Activated CD8-positive, alpha-beta memory T cell treated with anti-CD3 and anti-CD28 coated beads for 36 hours (primary cell): ENCODE data around the gene ZNF839. TPM values are rescaled to one million over a fixed set of nuclear protein-coding genes. Genes with fewer than 3 reads are reported as not detected.
"Not testable (repeated sequence)": the region's sequence is repeated elsewhere in the genome, so short reads cannot be mapped to it uniquely, and the experiment has no call there.

Experiments used
- CTCF ChIA-PET: fragments of 350-600 bp; sonication (Branson Sonifier 250); formaldehyde crosslinking; loops from one replicate; lab custom pipeline; 2021; ENCODE audit warnings: antibody characterized with exemption; lab: Charles Lee
- POLR2A ChIA-PET: fragments of 350-600 bp; sonication (Branson Sonifier 250); formaldehyde crosslinking; loops from one replicate; lab custom pipeline; 2021; ENCODE audit warnings: antibody characterized with exemption; lab: Charles Lee
- total RNA-seq, 2 experiments: library from RNA; stranded (reverse); gene quantifications; one replicate each; pipeline ENCODE4 v1.2.3, GENCODE V29; 2021

Gene ZNF839
- total RNA-seq, 2 experiments from 2014 or later, result 13.5 to 14.2 TPM

GRCh38 chr14:102329381-102329780, 9.8 kb downstream of the ZNF839 start:
- POLR2A ChIA-PET, result interaction anchor here (0.6 to 0.7 kb wide), 2 partner anchors 96 to 400 kb away, joined by 4 to 5 read pairs; no protein-coding TSS in a partner anchor
- CTCF ChIA-PET, result interaction anchor here (0.7 kb wide), 1 partner anchor 1322 kb away, joined by 5 read pairs; no protein-coding TSS in a partner anchor

GRCh38 chr14:102330806-102331205, 11.3 kb downstream of the ZNF839 start:
- CTCF ChIA-PET, result no interaction called here
- POLR2A ChIA-PET, result no interaction called here

GRCh38 chr14:102333390-102333789, 13.8 kb downstream of the ZNF839 start:
- POLR2A ChIA-PET, result no interaction called here
- CTCF ChIA-PET, result interaction anchor here (0.6 kb wide), 1 partner anchor 22 kb away, joined by 3 read pairs; no protein-coding TSS in a partner anchor

- ChIA-PET POLR2A (no interaction called here), CTCF (interaction anchor here (0.6 to 1.1 kb wide), 2 partner anchors 20 to 23 kb away, joined by 3 to 5 read pairs; no protein-coding TSS in a partner anchor)
These were observed 14.5 kb downstream of the ZNF839 start for GRCh38 chr14:102333795-102334705.

GRCh38 chr14:102335163-102335562, 15.6 kb downstream of the ZNF839 start:
- ChIA-PET POLR2A (no interaction called here), CTCF (interaction anchor here (1.1 kb wide), 1 partner anchor 21 kb away, joined by 5 read pairs; no protein-coding TSS in a partner anchor)

GRCh38 chr14:102338724-102339123, 19.2 kb downstream of the ZNF839 start:
- POLR2A ChIA-PET, result no interaction called here
- CTCF ChIA-PET, result interaction anchor here (0.7 kb wide), 1 partner anchor 922 kb away, joined by 3 read pairs; no protein-coding TSS in a partner anchor

- POLR2A ChIA-PET, result no interaction called here
- CTCF ChIA-PET, result no interaction called here
These were observed 22.0 kb downstream of the ZNF839 start for GRCh38 chr14:102341566-102341965.

- ChIA-PET POLR2A (interaction anchor here (0.6 kb wide), 2 partner anchors 33 to 1118 kb away, joined by 3 to 4 read pairs; no protein-coding TSS in a partner anchor), CTCF (no interaction called here)
These were observed 22.7 kb downstream of the ZNF839 start for GRCh38 chr14:102342238-102342637.

- ChIA-PET CTCF (no interaction called here), POLR2A (no interaction called here)
These were observed 24.5 kb downstream of the ZNF839 start for GRCh38 chr14:102344084-102344483.

- CTCF ChIA-PET, result no interaction called here
- POLR2A ChIA-PET, result no interaction called here
These were observed 24.9 kb downstream of the ZNF839 start for GRCh38 chr14:102344485-102344884.

GRCh38 chr14:102345232-102345631, 25.7 kb downstream of the ZNF839 start:
- ChIA-PET CTCF (no interaction called here), POLR2A (no interaction called here)

- CTCF ChIA-PET, result no interaction called here
- POLR2A ChIA-PET, result no interaction called here
These were observed 27.1 kb downstream of the ZNF839 start for GRCh38 chr14:102346645-102347044.

- ChIA-PET CTCF (no interaction called here), POLR2A (no interaction called here)
These were observed 28.8 kb downstream of the ZNF839 start for GRCh38 chr14:102348376-102348775.

GRCh38 chr14:102351023-102351422, 31.5 kb downstream of the ZNF839 start:
- POLR2A ChIA-PET, result no interaction called here

GRCh38 chr14:102351593-102351992, 32.0 kb downstream of the ZNF839 start:
- CTCF ChIA-PET, POLR2A ChIA-PET: not testable (repeated sequence)

More at GRCh38 chr14:102351023-102351422, 31.5 kb downstream of the ZNF839 start:
- CTCF ChIA-PET, result no interaction called here

- POLR2A ChIA-PET, result interaction anchor here (0.6 kb wide), 1 partner anchor 175 kb away, joined by 3 read pairs; no protein-coding TSS in a partner anchor
- CTCF ChIA-PET, result interaction anchor here (1.0 kb wide), 1 partner anchor 87 kb away, joined by 3 read pairs; no protein-coding TSS in a partner anchor
These were observed 32.7 kb downstream of the ZNF839 start for GRCh38 chr14:102352213-102352612.

GRCh38 chr14:102353126-102353619, 33.6 kb downstream of the ZNF839 start:
- CTCF ChIA-PET, result interaction anchor here (1.0 kb wide), 1 partner anchor 86 kb away, joined by 3 read pairs; no protein-coding TSS in a partner anchor
- POLR2A ChIA-PET, result no interaction called here

GRCh38 chr14:102356280-102356679, 36.7 kb downstream of the ZNF839 start:
- ChIA-PET CTCF (no interaction called here), POLR2A (no interaction called here)

- POLR2A ChIA-PET, result no interaction called here
- CTCF ChIA-PET, result no interaction called here
These were observed 39.8 kb downstream of the ZNF839 start for GRCh38 chr14:102359341-102359740.

GRCh38 chr14:102360388-102360787, 40.8 kb downstream of the ZNF839 start:
- CTCF ChIA-PET, result no interaction called here

More at GRCh38 chr14:102360388-102360787, 40.8 kb downstream of the ZNF839 start:
- POLR2A ChIA-PET, result interaction anchor here (0.5 kb wide), 1 partner anchor 1040 kb away, joined by 6 read pairs; no protein-coding TSS in a partner anchor
